Liver (tissue), 9 donors: ENCODE results near the gene IL36G. TPM values are rescaled to one million over a fixed set of nuclear protein-coding genes. Genes with fewer than 3 reads are reported as not detected.

Source experiments
- DNase-seq: peaks from one replicate; pipeline ENCODE4 v3.0.0-alpha.2; 2017; ENCODE audit warnings: low spot score
- H3K27ac ChIP-seq, 2 donors: one replicate each; pipeline ENCODE4 v1.7.0; 2013; ENCODE audit warnings: inconsistent platforms in 2 of 2, low read length in 2 of 2, control low read depth in 1 of 2, low read depth in 1 of 2, mild to moderate bottlenecking in 1 of 2
- H3K27me3 ChIP-seq, 4 donors: one replicate each; pipeline versions ENCODE4 v1.6.1 to v1.7.0; 2013; ENCODE audit warnings: low read length in 3 of 4, inconsistent platforms in 1 of 4, mild to moderate bottlenecking in 1 of 4, moderate library complexity in 1 of 4; ENCODE audit not compliant: control insufficient read depth in 4 of 4, insufficient read depth in 4 of 4
- H3K36me3 ChIP-seq, 4 donors: one replicate each; pipeline versions ENCODE4 v1.6.1 to v1.7.0; 2013; ENCODE audit warnings: low read length in 3 of 4, mild to moderate bottlenecking in 3 of 4, low read depth in 1 of 4, moderate library complexity in 1 of 4; ENCODE audit not compliant: control insufficient read depth in 4 of 4, insufficient read depth in 3 of 4
- H3K4me1 ChIP-seq, 4 donors: one replicate each; pipeline versions ENCODE4 v1.6.1 to v1.7.0; 2013; ENCODE audit warnings: low read length in 3 of 4, mild to moderate bottlenecking in 3 of 4, moderate library complexity in 1 of 4; ENCODE audit not compliant: control insufficient read depth in 4 of 4, insufficient read depth in 4 of 4
- H3K4me3 ChIP-seq, 3 donors: one replicate each; pipeline versions ENCODE4 v1.6.1 to v1.7.0; 2013; ENCODE audit warnings: low read length in 3 of 3, control low read depth in 1 of 3, low read depth in 1 of 3, mild to moderate bottlenecking in 1 of 3
- H3K9ac ChIP-seq, 2 donors: one replicate each; pipeline ENCODE4 v1.7.0; 2013; ENCODE audit warnings: low read length in 2 of 2, mild to moderate bottlenecking in 2 of 2, moderate library complexity in 2 of 2, control low read depth in 1 of 2, low read depth in 1 of 2
- H3K9me3 ChIP-seq, 4 donors: one replicate each; pipeline versions ENCODE4 v1.6.1 to v1.7.0; 2013; ENCODE audit warnings: low read length in 3 of 4; ENCODE audit not compliant: control insufficient read depth in 4 of 4
- EGR1 ChIP-seq, 2 donors: IDR thresholded peaks; 2 replicates each; pipeline ENCODE4 v1.6.1; 2016 to 2018; ENCODE audit warnings: antibody characterized with exemption in 2 of 2, low read depth in 2 of 2
- FOXA1 ChIP-seq: IDR thresholded peaks from 2 replicates; pipeline ENCODE4 v1.6.1; 2016; ENCODE audit warnings: antibody characterized with exemption
- FOXA2 ChIP-seq: IDR thresholded peaks from 2 replicates; pipeline ENCODE4 v1.6.1; 2016; ENCODE audit warnings: antibody characterized with exemption
- GABPA ChIP-seq, 2 donors: IDR thresholded peaks in 1 of 2; conservative IDR thresholded peaks in 1 of 2; 2 replicates each; pipeline ENCODE4 v1.6.1; 2016; ENCODE audit warnings: antibody characterized with exemption in 2 of 2, mild to moderate bottlenecking in 1 of 2, moderate library complexity in 1 of 2
- HNF4A ChIP-seq, 2 donors: conservative IDR thresholded peaks; 2 replicates each; pipeline ENCODE4 v1.6.1; 2016; ENCODE audit warnings: antibody characterized with exemption in 2 of 2, mild to moderate bottlenecking in 2 of 2
- HNF4G ChIP-seq: IDR thresholded peaks from 2 replicates; pipeline ENCODE4 v1.6.1; 2016; ENCODE audit warnings: antibody characterized with exemption
- JUND ChIP-seq, 2 donors: IDR thresholded peaks; 2 replicates each; pipeline ENCODE4 v1.6.1; 2016; ENCODE audit warnings: antibody characterized with exemption in 2 of 2
- NR2F2 ChIP-seq: IDR thresholded peaks from 2 replicates; pipeline ENCODE4 v1.6.1; 2016; ENCODE audit warnings: antibody characterized with exemption
- RAD21 ChIP-seq, 2 donors: IDR thresholded peaks; 2 replicates each; pipeline ENCODE4 v1.6.1; 2016; ENCODE audit warnings: antibody characterized with exemption in 2 of 2, mild to moderate bottlenecking in 2 of 2
- REST ChIP-seq: IDR thresholded peaks from 2 replicates; pipeline ENCODE4 v1.6.1; 2016; ENCODE audit warnings: antibody characterized with exemption, mild to moderate bottlenecking
- RXRA ChIP-seq, 2 donors: IDR thresholded peaks; 2 replicates each; pipeline ENCODE4 v1.6.1; 2017 to 2018; ENCODE audit warnings: antibody characterized with exemption in 2 of 2, mild to moderate bottlenecking in 1 of 2
- SP1 ChIP-seq: IDR thresholded peaks from 2 replicates; pipeline ENCODE4 v1.6.1; 2018; ENCODE audit warnings: antibody characterized with exemption, mild to moderate bottlenecking
- TAF1 ChIP-seq: conservative IDR thresholded peaks from 2 replicates; pipeline ENCODE4 v1.6.1; 2016; ENCODE audit warnings: antibody characterized with exemption, mild to moderate bottlenecking
- YY1 ChIP-seq: IDR thresholded peaks from 2 replicates; pipeline ENCODE4 v1.6.1; 2016; ENCODE audit warnings: antibody characterized with exemption, mild to moderate bottlenecking
- WGBS: extraction: QIAGEN DNeasy Blood & Tissue Kit; methylation state at CpG from one replicate; pipeline ENCODE4 v1.1.7; 2013; 5-methylcytosine and 5-hydroxymethylcytosine counted together
- polyA plus RNA-seq, 2 donors: library from polyadenylated mRNA; stranded (reverse) in 1 of 2; unstranded in 1 of 2; fragments of 200-250 nt in 1 of 2; fragments of >200 nt in 1 of 2; fragmentation: Nextera tagmentation in 1 of 2; extraction: Ambion mirVana in 1 of 2; gene quantifications; one replicate each; pipeline versions ENCODE4 v1.2.1 to v1.2.3, GENCODE V29; 2013 to 2015
- total RNA-seq, 2 donors: library from RNA; depleted of rRNA; stranded (reverse); fragments of >200 nt; gene quantifications; one replicate each; pipeline ENCODE4 v1.2.3, GENCODE V29; 2014
- TF ChIP-seq, protein P1 (sequence below): fragments of 150-350 bp; IDR thresholded peaks from 2 replicates; pipeline ENCODE4 v1.5.1; 2017; ENCODE audit warnings: improper control_type of control experiment, low read depth, low read length; ENCODE audit not compliant: missing input control
- TF ChIP-seq, protein P2 (sequence below): IDR thresholded peaks from 2 replicates; pipeline ENCODE4 v1.6.1; 2016; ENCODE audit warnings: antibody characterized with exemption
- TF ChIP-seq, protein P3 (sequence below): IDR thresholded peaks from 2 replicates; pipeline ENCODE4 v1.6.1; 2016; ENCODE audit warnings: antibody characterized with exemption
- TF ChIP-seq, protein P4 (sequence below): IDR thresholded peaks from 2 replicates; pipeline ENCODE4 v1.6.1; 2016; ENCODE audit warnings: antibody characterized with exemption
- donor health status: healthy.
- donor health status: healthy.
- donor health status: healthy.
- donor health status: healthy.
- donor health status: healthy.

IL36G gene
- total and polyA plus RNA-seq, 4 donors: not detected

DNA sequence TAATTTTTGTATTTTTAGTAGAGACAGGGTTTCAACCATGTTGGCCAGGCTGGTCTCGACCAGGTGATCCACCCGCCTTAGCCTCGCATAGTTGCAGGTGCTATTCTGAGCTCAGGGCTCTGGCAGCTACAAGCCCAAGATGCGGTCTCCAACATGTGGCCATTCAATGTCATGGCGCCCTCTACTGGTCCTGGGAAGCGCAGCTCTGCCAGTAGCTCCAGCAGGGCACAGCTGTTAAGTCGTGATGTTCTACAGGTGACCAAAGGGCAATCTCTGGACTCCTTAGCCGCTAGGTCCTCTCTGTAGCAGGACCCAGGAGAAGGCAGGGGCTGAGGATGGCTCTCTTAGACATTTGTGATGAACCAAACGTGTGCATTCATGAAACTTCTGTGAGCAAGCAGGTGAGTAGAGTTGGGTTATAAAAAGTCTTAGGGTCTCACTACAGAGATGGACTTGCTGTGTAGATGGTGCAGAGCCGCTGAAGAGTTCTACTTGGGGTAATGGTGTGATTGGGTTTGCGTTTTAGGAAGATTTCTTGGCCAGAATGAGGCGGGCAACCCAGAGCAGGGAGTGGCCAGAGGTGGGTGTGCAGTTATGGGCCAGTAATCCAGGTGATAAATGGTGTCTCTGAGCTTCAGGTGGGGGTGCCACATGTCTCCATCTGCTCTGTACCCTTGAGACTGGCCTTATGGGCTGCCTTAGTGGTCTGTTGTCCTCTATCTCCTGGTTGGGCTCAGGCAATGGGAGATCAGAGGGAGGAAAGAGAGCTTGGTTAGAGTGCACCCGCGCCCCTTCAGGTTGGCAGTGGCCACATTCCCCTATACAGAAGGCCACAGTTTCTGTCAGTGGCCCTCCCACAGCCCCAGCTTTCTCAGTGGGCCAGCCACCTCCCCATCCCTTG, 35.8 kb upstream of the IL36G start:
- Histone ChIP-seq H3K27me3 (no peaks in the 10 kb centered on the region), H3K4me3 (no peak overlapping the region), H3K9me3 (peaks cover 0 to 7% (median 5%) of the 10 kb centered on the region in 4 donors), H3K9ac (no peak overlapping the region), H3K4me1 (peaks cover 7 to 35% (median 27%) of the 10 kb centered on the region in 4 donors), H3K36me3 (no peaks in the 10 kb centered on the region), H3K27ac (no peak overlapping the region)
- TF ChIP-seq TAF1: no peak
- TF ChIP-seq, protein P1, sequence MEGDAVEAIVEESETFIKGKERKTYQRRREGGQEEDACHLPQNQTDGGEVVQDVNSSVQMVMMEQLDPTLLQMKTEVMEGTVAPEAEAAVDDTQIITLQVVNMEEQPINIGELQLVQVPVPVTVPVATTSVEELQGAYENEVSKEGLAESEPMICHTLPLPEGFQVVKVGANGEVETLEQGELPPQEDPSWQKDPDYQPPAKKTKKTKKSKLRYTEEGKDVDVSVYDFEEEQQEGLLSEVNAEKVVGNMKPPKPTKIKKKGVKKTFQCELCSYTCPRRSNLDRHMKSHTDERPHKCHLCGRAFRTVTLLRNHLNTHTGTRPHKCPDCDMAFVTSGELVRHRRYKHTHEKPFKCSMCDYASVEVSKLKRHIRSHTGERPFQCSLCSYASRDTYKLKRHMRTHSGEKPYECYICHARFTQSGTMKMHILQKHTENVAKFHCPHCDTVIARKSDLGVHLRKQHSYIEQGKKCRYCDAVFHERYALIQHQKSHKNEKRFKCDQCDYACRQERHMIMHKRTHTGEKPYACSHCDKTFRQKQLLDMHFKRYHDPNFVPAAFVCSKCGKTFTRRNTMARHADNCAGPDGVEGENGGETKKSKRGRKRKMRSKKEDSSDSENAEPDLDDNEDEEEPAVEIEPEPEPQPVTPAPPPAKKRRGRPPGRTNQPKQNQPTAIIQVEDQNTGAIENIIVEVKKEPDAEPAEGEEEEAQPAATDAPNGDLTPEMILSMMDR: peak; percentile 79
- TF ChIP-seq, protein P2, sequence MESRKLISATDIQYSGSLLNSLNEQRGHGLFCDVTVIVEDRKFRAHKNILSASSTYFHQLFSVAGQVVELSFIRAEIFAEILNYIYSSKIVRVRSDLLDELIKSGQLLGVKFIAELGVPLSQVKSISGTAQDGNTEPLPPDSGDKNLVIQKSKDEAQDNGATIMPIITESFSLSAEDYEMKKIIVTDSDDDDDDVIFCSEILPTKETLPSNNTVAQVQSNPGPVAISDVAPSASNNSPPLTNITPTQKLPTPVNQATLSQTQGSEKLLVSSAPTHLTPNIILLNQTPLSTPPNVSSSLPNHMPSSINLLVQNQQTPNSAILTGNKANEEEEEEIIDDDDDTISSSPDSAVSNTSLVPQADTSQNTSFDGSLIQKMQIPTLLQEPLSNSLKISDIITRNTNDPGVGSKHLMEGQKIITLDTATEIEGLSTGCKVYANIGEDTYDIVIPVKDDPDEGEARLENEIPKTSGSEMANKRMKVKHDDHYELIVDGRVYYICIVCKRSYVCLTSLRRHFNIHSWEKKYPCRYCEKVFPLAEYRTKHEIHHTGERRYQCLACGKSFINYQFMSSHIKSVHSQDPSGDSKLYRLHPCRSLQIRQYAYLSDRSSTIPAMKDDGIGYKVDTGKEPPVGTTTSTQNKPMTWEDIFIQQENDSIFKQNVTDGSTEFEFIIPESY: no peak
- TF ChIP-seq JUND (IDR thresholded peaks at IDR 0.05): no peak
- TF ChIP-seq FOXA2: no peak
- peak; percentile 81 to 89 for TF ChIP-seq RAD21 (IDR thresholded peaks at IDR 0.05)
- TF ChIP-seq HNF4A (conservative IDR thresholded peaks at IDR 0.05): peak in 1 of 2 donors; percentile 44
- peak; percentile 40 for TF ChIP-seq YY1
- TF ChIP-seq SP1: no peak
- TF ChIP-seq, protein P3, sequence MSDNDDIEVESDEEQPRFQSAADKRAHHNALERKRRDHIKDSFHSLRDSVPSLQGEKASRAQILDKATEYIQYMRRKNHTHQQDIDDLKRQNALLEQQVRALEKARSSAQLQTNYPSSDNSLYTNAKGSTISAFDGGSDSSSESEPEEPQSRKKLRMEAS: no peak
- TF ChIP-seq GABPA (IDR thresholded peaks at IDR 0.05 in 1 of 2, conservative IDR thresholded peaks at IDR 0.05 in 1 of 2): no peak
- TF ChIP-seq HNF4G: no peak
- TF ChIP-seq RXRA (IDR thresholded peaks at IDR 0.05): peak in 1 of 2 donors; percentile 23
- TF ChIP-seq REST: no peak
- TF ChIP-seq FOXA1: no peak
- TF ChIP-seq, protein P4, sequence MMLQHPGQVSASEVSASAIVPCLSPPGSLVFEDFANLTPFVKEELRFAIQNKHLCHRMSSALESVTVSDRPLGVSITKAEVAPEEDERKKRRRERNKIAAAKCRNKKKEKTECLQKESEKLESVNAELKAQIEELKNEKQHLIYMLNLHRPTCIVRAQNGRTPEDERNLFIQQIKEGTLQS: no peak
- no peak for TF ChIP-seq NR2F2
- TF ChIP-seq EGR1 (IDR thresholded peaks at IDR 0.05; ENCODE audit: low read depth in 2 of 2): no peak
- 47% methylated on average over 14 of the region's 14 CpGs for WGBS
- DNase-seq: peak; percentile 74
